ENCODE results near the gene AGXT. TPM values are rescaled to one million over a fixed set of nuclear protein-coding genes. Genes with fewer than 3 reads are reported as not detected.

The AGXT gene
- total and polyA plus RNA-seq, 4 donors: 254 to 1,572 (median 1,428) TPM

DNA sequence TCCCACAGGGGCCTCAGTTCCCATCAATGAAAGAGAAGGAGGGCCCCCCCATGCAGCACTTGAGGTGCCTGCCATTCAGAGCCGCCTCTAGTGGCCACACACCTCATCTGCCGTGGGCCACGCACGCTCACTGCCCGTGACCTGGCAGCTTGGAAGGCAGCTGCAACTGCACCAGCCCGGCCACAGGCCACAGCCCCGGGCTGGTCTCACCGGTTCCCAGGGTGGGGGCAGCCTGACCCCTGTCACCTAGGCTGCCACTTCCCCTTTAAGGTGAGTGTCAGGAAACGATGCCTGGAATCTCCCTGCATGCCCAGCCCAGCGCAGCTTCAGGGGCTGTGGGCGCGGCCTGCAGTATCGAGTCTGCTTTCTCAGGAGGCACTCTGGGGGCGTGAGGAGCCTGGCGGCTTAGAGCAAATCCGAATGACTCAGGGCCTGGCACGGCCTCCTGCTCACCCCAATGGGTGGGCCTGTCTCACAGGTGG lies 24.8 kb downstream of the AGXT start:
- TF ChIP-seq JUND (IDR thresholded peaks at IDR 0.05): no peak
- no peak for TF ChIP-seq RXRA (IDR thresholded peaks at IDR 0.05)
- no peak for TF ChIP-seq HNF4A (conservative IDR thresholded peaks at IDR 0.05)
- TF ChIP-seq EGR1 (IDR thresholded peaks at IDR 0.05; ENCODE audit: low read depth in 2 of 2): no peak
- TF ChIP-seq SP1 (IDR thresholded peaks at IDR 0.05): no peak
- TF ChIP-seq, protein P1, sequence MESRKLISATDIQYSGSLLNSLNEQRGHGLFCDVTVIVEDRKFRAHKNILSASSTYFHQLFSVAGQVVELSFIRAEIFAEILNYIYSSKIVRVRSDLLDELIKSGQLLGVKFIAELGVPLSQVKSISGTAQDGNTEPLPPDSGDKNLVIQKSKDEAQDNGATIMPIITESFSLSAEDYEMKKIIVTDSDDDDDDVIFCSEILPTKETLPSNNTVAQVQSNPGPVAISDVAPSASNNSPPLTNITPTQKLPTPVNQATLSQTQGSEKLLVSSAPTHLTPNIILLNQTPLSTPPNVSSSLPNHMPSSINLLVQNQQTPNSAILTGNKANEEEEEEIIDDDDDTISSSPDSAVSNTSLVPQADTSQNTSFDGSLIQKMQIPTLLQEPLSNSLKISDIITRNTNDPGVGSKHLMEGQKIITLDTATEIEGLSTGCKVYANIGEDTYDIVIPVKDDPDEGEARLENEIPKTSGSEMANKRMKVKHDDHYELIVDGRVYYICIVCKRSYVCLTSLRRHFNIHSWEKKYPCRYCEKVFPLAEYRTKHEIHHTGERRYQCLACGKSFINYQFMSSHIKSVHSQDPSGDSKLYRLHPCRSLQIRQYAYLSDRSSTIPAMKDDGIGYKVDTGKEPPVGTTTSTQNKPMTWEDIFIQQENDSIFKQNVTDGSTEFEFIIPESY (IDR thresholded peaks at IDR 0.05): no peak
- TF ChIP-seq, protein P2, sequence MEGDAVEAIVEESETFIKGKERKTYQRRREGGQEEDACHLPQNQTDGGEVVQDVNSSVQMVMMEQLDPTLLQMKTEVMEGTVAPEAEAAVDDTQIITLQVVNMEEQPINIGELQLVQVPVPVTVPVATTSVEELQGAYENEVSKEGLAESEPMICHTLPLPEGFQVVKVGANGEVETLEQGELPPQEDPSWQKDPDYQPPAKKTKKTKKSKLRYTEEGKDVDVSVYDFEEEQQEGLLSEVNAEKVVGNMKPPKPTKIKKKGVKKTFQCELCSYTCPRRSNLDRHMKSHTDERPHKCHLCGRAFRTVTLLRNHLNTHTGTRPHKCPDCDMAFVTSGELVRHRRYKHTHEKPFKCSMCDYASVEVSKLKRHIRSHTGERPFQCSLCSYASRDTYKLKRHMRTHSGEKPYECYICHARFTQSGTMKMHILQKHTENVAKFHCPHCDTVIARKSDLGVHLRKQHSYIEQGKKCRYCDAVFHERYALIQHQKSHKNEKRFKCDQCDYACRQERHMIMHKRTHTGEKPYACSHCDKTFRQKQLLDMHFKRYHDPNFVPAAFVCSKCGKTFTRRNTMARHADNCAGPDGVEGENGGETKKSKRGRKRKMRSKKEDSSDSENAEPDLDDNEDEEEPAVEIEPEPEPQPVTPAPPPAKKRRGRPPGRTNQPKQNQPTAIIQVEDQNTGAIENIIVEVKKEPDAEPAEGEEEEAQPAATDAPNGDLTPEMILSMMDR (IDR thresholded peaks at IDR 0.05; ENCODE audit: low read depth, low read length, missing input control): no peak
- no peak for TF ChIP-seq TAF1 (conservative IDR thresholded peaks at IDR 0.05)
- no peak for TF ChIP-seq NR2F2 (IDR thresholded peaks at IDR 0.05)
- no peak for TF ChIP-seq YY1 (IDR thresholded peaks at IDR 0.05)
- TF ChIP-seq, protein P3, sequence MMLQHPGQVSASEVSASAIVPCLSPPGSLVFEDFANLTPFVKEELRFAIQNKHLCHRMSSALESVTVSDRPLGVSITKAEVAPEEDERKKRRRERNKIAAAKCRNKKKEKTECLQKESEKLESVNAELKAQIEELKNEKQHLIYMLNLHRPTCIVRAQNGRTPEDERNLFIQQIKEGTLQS (IDR thresholded peaks at IDR 0.05): no peak
- Histone ChIP-seq H3K4me1 (ENCODE audit: control insufficient read depth in 4 of 4, insufficient read depth in 4 of 4, low read length in 3 of 4) (peaks cover 25 to 45% (median 40%) of the 10 kb centered on the region in 4 donors), H3K9me3 (ENCODE audit: control insufficient read depth in 4 of 4, low read length in 3 of 4) (no peaks in the 10 kb centered on the region), H3K27me3 (ENCODE audit: control insufficient read depth in 4 of 4, insufficient read depth in 4 of 4, low read length in 3 of 4) (no peaks in the 10 kb centered on the region), H3K4me3 (ENCODE audit: low read depth in 1 of 3, low read length in 3 of 3) (no peak overlapping the region), H3K9ac (ENCODE audit: low read depth in 1 of 2, low read length in 2 of 2) (no peak overlapping the region), H3K27ac (ENCODE audit: low read depth in 1 of 2, low read length in 2 of 2) (no peak overlapping the region), H3K36me3 (ENCODE audit: control insufficient read depth in 4 of 4, insufficient read depth in 3 of 4, low read depth in 1 of 4, low read length in 3 of 4) (no peaks in the 10 kb centered on the region)
- 56% methylated on average over 17 of the region's 17 CpGs for WGBS
- no peak for DNase-seq (ENCODE audit: low spot score)

GRCh38 chr2:240894006-240894405 lies 25.4 kb downstream of the AGXT start:
- Histone ChIP-seq H3K36me3 (ENCODE audit: control insufficient read depth in 4 of 4, insufficient read depth in 3 of 4, low read depth in 1 of 4, low read length in 3 of 4) (no peaks in the 10 kb centered on the region), H3K27me3 (ENCODE audit: control insufficient read depth in 4 of 4, insufficient read depth in 4 of 4, low read length in 3 of 4) (no peaks in the 10 kb centered on the region), H3K4me1 (ENCODE audit: control insufficient read depth in 4 of 4, insufficient read depth in 4 of 4, low read length in 3 of 4) (peaks cover 22 to 43% (median 36%) of the 10 kb centered on the region in 4 donors), H3K4me3 (ENCODE audit: low read depth in 1 of 3, low read length in 3 of 3) (no peak overlapping the region), H3K9ac (ENCODE audit: low read depth in 1 of 2, low read length in 2 of 2) (no peak overlapping the region), H3K9me3 (ENCODE audit: control insufficient read depth in 4 of 4, low read length in 3 of 4) (no peaks in the 10 kb centered on the region), H3K27ac (ENCODE audit: low read depth in 1 of 2, low read length in 2 of 2) (no peak overlapping the region)
- no peak for DNase-seq (ENCODE audit: low spot score)
- TF ChIP-seq, protein P3 (IDR thresholded peaks at IDR 0.05): no peak
- TF ChIP-seq REST (IDR thresholded peaks at IDR 0.05) (no peak), JUND (IDR thresholded peaks at IDR 0.05) (no peak), RXRA (IDR thresholded peaks at IDR 0.05) (peak in 1 of 2 donors; percentile 28), RAD21 (IDR thresholded peaks at IDR 0.05) (no peak), FOXA2 (IDR thresholded peaks at IDR 0.05) (no peak), YY1 (IDR thresholded peaks at IDR 0.05) (no peak)
- TF ChIP-seq, protein P2 (IDR thresholded peaks at IDR 0.05; ENCODE audit: low read depth, low read length, missing input control): no peak
- 71% methylated on average over 9 of the region's 9 CpGs for WGBS
